NCI-H187 treated with DMSO at 0.1 percent for 48 hours (cell line): ENCODE measurements around the gene MED27.

Source experiments
- DNase-seq: peaks from one replicate; lab custom pipeline; 2025; lab: John Stamatoyannopoulos, UW

MED27 gene, protein sequence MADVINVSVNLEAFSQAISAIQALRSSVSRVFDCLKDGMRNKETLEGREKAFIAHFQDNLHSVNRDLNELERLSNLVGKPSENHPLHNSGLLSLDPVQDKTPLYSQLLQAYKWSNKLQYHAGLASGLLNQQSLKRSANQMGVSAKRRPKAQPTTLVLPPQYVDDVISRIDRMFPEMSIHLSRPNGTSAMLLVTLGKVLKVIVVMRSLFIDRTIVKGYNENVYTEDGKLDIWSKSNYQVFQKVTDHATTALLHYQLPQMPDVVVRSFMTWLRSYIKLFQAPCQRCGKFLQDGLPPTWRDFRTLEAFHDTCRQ

GRCh38 chr9:132079391-132080091 is at the start of gene MED27:
TSS of gene MED27 (minus strand) at chr9:132079867. CDS start at chr9:132079844, 23 bp downstream.
- peak; percentile 8 for DNase-seq

DNA sequence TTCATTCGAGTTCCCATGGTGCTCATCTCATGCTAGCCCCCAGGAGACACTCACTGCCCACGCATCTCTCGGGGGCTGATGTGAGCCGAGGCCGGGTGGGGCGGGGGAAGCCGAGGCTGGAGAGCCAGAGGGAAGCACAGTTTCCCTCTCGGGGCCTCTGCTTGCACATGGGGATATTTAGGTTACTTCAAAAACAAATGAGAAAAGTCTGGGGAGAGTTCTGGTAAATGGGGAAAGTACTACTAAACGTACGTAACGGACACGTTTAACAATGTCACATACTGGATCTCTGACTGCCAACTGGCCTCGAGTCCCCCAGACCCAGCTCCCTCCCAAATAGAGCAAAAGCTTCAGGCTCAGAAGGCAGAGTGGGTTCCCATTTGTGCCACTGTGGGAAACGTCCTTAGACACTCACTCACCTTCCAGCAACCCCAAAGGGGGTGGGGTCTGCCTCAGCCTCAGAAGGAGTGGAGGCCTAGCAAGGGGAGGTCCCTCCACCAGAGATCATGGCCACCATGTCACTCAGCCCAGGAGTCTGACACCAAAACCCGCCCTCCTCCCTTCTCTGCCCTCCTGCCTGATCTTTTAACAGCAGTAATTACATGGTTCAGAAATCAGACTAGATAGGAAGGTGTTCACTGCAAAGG is 48.3 kb upstream of the MED27 start:
- DNase-seq: no peak

GRCh38 chr9:132126680-132127236 is 47.1 kb upstream of the MED27 start:
- DNase-seq: no peak

- no peak for DNase-seq
Observed at GRCh38 chr9:132125944-132126679, 46.4 kb upstream of the MED27 start.

DNA sequence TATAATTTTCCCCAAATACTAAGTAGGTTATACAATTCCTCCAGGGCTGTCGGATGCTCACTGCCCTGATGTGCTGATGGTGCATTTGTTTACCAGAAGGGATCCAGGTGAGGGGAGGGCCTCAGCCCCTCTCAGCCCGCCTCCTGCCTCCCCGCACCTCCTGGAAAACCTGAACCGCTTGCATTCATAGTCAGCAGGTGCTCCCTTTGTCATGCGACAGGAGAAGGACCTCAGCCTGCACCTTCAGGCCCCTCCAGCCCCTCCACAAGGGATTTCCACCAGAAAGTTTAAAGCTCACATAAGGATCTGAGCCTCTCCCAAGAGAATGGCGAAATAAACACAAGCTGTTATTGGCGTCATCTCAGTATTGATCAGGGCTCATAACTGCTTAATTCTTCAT is 45.7 kb upstream of the MED27 start:
- no peak for DNase-seq

- DNase-seq: no peak
Observed at GRCh38 chr9:132124800-132125199, 45.1 kb upstream of the MED27 start.

- no peak for DNase-seq
Observed at GRCh38 chr9:132121021-132121420, 41.4 kb upstream of the MED27 start.

GRCh38 chr9:132117694-132118093 is 38.0 kb upstream of the MED27 start:
- DNase-seq: no peak

- DNase-seq: no peak
Observed at GRCh38 chr9:132116583-132116982, 36.9 kb upstream of the MED27 start.

GRCh38 chr9:132114102-132114707 is 34.5 kb upstream of the MED27 start:
- DNase-seq: no peak

DNA sequence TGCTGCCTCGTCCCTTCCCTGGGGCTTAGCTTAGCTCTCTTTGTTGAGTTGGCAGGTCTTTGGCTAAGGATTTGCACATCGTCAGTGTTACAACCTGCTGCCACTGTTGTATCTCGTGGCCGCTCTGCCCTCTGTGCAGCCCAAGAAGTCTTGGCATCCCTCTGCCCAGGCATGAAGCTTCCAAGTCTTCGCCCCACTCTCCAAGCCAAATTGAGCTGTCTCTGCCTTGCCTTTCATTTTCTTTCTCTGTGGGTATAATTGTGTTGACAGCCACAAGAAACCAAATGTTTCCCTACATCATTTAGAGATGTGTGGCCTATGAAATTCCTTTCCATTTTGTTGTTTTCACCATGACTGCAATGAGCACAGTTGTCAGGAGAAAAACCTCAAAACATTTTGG is 29.6 kb upstream of the MED27 start:
- DNase-seq: no peak

- no peak for DNase-seq
Observed at GRCh38 chr9:132108728-132109127, 29.1 kb upstream of the MED27 start.

DNA sequence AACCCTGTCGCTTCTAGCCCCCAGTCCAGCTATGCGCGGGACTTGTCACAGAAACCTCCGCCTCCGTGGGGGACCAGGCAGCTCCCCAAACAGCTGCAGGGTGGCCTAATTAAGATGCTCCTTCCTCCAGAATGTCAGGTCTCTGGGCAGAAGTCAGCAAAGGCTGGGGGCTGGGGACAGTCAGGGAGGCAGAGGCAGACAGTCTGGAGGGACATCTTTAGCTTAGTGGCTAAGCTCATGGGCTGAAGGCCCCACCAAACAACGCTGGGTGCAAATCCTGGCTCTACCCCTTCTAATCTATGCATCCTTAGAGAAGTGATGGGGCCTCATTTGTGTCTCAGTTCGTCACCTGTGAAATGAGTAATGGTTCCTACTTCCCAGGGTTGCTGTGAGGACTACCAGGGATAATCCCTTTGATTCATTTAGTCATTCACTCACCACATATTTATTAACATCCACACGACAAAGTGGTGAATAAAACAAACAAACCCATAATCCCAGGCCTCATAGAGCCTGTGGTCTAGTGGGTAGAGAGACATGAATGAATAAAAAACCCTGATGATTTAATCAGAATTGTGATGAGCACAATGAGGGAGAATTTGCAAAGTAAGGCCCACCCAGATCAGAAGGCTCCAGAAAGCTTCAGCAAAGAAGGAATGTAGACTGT is 20.2 kb upstream of the MED27 start:
- no peak for DNase-seq

GRCh38 chr9:132099167-132099566 is 19.5 kb upstream of the MED27 start:
- DNase-seq: no peak

DNA sequence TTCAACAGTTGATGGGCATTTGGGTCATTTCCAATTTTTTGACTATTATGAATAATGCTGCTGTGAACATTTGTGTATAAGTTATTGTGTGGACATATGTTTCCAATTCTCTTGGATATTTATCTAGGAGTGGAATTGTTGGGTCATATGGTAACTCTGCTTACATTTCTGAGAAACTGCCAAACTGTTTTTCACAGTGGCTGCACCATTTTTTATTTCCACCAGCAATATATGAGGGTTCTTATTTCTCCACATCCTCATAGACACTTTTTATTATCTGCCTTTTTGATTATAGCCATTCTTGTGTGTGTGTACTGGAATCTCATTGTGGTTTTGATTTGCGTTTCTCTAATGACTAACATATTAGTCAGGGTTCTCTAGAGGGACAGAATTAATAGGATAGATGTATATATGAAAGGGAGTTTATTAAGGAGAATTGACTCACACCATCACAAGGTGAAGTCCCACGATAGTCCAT is 14.7 kb upstream of the MED27 start:
- DNase-seq: no peak

- no peak for DNase-seq
Observed at GRCh38 chr9:132090771-132091170, 11.1 kb upstream of the MED27 start.

DNA sequence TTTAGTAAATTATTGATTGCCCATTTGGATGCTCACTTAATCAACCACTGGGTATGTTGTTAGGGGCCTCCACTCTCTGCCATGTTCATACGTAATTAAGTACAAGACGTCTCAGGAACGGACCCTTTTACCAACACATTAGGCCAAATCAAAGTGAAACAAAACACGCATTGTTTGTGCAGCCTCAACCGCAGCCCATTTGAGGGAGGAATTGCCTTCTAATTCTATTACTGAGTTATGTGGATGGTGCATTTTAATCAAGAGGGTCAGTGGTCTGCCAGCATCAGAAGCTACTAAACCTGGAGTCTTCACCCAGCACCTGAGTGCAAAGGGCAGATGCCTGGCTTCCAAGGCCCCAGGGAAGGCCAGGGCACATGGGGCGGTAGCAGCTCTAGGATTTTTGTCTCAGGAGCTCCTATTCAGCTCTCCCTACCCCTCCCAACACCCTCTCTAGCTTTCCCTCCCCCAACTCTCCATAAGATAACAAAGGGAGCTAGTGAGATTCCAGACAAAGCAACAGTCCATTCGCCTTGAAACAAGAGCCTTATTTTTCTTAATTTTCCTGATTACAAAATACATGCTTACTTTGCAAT is 7.9 kb upstream of the MED27 start:
- DNase-seq: no peak

GRCh38 chr9:132082188-132082587 is 2.5 kb upstream of the MED27 start:
- no peak for DNase-seq

DNA sequence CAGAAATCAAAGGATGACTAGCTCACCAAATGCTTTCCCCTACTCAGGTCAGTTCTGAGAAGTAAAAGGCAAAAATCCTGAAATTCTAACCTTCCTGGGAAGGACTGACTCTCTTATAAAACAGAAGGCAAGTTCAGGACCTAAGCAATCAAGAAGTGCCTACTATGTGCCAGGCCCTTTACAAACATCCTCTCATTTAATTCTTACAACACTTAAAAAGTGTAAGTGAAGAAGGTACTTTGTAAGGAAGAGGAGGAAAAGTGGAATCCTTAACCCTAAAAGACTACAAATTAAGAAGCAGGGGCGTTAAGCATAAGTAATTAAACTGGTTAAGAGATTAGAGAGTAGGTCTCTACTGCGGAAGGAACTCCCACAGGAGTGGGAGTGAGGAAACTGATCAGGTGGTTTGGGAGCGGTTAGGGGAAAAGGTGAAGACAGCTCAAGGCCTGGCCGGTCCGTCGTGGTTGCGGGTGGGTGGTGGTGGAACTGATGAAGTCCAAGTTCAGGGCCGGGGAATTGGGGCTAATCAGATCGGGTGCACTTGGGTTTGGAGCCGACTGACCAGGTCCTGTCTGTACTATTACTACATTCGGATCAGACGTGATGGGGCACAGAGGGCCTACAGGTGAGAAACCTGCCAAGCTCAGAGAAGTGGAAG is 839 bp downstream of the MED27 start:
- DNase-seq: no peak
